Kidney epithelial cell (primary cell): ENCODE data around the gene FARP1. TPM values are rescaled to one million over a fixed set of nuclear protein-coding genes. Genes with fewer than 3 reads are reported as not detected.

Experiments used
- DNase-seq: peaks from one replicate; pipeline ENCODE4 v3.0.0-alpha.2; 2010; ENCODE audit warnings: low read depth
- H3K27me3 ChIP-seq: 2 replicates; pipeline ENCODE4 v1.6.0; 2011; ENCODE audit warnings: low read length; ENCODE audit not compliant: control insufficient read depth, insufficient read depth
- H3K36me3 ChIP-seq: 2 replicates; pipeline ENCODE4 v1.5.1; 2011; ENCODE audit warnings: low read length; ENCODE audit not compliant: control insufficient read depth, insufficient read depth
- H3K4me3 ChIP-seq: 2 replicates; pipeline ENCODE4 v1.5.1; 2011; ENCODE audit warnings: low read depth, mild to moderate bottlenecking, control low read depth, low read length
- total RNA-seq: library from RNA; depleted of rRNA; stranded (reverse); fragments of >200 nt; gene quantifications from 2 replicates; pipeline ENCODE4 v1.2.3, GENCODE V29; 2015
- TF ChIP-seq, protein P1 (sequence below): IDR thresholded peaks from 2 replicates; pipeline ENCODE4 v1.5.1; 2011; ENCODE audit warnings: mild to moderate bottlenecking, moderate library complexity, low read length, control low read depth, inconsistent platforms; ENCODE audit not compliant: insufficient read depth, poor library complexity, severe bottlenecking

Gene FARP1
- total RNA-seq, 1 donor from 2014 or later = 135 TPM

DNA sequence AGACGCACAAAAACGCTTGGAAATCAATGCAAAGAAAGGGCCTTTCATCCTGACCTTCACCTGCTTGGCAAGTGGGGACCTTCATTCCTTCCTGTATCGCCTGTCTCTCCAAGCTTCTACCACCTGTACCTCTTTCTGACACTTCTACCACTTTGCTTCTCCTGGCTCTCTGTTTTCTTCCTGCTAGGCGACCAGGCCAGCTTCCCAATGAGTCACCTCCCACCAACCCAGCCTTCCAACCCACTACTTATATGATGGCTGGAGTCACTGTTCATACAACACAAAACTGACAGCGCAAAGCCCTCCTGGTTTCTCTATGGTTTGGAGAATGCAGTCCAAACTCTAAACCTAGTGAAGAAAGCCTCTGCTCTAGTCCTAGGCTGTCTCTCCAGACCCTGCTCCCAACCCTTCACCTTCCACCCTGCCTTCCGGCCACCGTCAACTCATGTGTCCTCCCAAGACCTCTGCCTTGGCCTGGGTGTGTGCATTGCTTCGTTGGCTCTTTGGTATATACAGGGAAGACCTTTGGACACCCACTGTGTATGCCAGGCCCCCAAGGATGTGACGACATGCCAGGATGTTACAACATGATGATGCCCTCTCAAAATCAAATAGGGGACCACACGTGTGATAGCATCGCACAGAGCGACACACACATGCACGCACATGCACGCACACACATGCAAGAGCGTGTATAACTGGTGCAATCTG is 285.5 kb downstream of the FARP1 start:
- H3K27me3 ChIP-seq = no peaks in the 10 kb centered on the region
- no peak for DNase-seq
- H3K4me3 ChIP-seq = no peak overlapping the region
- TF ChIP-seq, protein P1, sequence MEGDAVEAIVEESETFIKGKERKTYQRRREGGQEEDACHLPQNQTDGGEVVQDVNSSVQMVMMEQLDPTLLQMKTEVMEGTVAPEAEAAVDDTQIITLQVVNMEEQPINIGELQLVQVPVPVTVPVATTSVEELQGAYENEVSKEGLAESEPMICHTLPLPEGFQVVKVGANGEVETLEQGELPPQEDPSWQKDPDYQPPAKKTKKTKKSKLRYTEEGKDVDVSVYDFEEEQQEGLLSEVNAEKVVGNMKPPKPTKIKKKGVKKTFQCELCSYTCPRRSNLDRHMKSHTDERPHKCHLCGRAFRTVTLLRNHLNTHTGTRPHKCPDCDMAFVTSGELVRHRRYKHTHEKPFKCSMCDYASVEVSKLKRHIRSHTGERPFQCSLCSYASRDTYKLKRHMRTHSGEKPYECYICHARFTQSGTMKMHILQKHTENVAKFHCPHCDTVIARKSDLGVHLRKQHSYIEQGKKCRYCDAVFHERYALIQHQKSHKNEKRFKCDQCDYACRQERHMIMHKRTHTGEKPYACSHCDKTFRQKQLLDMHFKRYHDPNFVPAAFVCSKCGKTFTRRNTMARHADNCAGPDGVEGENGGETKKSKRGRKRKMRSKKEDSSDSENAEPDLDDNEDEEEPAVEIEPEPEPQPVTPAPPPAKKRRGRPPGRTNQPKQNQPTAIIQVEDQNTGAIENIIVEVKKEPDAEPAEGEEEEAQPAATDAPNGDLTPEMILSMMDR = no peak
- peaks cover 5% of the 10 kb centered on the region for H3K36me3 ChIP-seq

DNA sequence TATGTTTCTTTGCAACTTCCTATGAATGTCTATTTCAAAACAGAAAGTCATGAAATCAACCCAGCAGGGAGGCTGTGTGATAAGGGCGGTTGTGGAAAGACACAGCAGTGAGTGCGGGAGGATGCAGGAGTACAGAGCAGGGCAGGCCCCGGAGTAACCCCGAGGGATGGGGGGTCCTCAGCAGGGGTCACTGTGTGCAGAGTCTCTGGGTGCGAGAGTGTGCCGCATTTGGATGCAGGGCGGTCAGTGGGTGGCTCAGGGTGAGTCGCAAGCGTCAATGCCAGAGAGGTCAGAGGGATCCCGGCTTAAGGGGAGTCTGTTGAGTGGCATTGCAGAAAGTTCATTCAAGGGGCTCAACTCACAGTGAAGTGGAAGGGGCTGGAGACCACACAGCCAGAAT is 286.2 kb downstream of the FARP1 start:
- Histone ChIP-seq H3K36me3 (peaks cover 5% of the 10 kb centered on the region), H3K4me3 (no peak overlapping the region), H3K27me3 (no peaks in the 10 kb centered on the region)
- TF ChIP-seq, protein P1 = no peak
- no peak for DNase-seq

DNA sequence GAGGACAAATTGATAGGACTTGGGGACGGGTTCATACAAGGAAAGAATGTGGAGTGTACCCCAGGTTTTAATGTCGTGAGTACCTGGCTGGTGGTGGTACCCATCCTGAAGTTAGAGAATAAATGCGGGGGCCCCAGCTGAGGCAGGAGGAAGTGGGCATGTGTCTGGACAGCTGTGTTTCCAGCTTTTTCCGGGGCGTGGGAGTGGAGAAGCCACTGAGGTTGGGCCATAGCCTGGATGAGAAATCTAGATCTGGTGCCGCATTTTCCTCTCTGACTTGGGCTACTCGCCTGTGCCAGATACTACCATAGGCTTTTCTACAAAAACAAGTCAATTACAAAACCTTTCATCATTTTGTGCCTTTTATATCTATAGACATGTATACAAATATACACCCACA is 286.6 kb downstream of the FARP1 start:
- DNase-seq = no peak
- peaks cover 4% of the 10 kb centered on the region for H3K36me3 ChIP-seq
- H3K27me3 ChIP-seq = no peaks in the 10 kb centered on the region
- TF ChIP-seq, protein P1 = no peak
- no peak overlapping the region for H3K4me3 ChIP-seq

DNA sequence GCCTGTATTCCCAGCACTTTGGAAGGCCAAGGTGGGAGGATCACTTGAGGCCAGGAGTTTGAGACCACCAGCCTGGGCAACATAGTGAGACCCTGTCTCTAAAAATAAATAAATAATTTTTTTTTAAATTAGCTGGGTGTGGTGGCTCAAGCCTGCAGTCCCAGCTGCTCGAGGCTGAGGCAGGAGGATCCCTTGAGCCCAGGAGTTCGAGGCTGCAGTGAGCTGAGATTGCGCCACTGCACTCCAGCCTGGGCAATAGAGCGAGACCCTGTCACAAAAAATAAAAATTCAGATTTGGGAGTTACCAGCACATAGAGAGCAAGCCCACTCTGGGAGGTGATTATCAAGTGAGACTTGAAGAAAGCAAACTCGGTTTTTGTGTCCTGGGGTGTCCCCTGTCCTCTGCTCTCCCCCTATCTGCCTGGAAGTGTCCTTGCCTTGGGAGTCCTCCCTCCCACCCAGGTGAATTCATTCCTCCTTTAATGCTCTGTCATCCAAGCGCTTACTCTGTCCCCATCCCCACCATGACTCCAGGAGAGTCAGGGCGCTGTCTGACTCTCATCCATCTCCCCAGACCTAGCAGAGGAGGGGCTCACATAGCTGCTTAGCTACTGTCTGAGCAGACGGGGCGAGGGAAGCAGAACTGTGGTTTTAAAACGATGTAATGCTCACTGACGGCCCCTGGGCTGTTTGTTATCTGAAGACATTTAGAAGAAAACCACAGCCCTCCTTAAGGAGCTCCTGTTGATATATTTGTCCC is 287.3 kb downstream of the FARP1 start:
- DNase-seq = no peak
- Histone ChIP-seq H3K27me3 (no peaks in the 10 kb centered on the region), H3K36me3 (peaks cover 3% of the 10 kb centered on the region), H3K4me3 (no peak overlapping the region)
- TF ChIP-seq, protein P1 = no peak

DNA sequence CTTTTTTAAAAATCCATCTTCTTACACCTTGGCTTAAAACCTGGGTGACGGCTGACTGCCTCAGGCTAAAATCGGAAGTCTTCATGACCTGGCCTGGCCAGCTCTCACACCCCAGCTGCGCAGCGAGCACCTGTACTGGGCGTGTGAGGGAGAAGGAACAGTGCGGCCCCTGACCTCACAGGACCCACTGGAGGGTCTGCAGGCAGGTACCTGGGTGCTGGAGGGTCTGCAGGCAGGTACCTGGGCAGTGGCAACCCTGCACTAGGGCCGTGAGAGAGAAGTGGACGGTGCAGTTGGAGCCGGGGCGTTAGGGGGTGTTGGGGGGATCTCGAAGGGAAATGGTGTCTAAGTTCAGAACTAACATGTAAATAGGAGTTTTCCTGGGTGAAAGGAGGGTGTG is 289.7 kb downstream of the FARP1 start:
- Histone ChIP-seq H3K27me3 (no peaks in the 10 kb centered on the region), H3K36me3 (peaks cover 3% of the 10 kb centered on the region), H3K4me3 (no peak overlapping the region)
- TF ChIP-seq, protein P1 = no peak
- no peak for DNase-seq

DNA sequence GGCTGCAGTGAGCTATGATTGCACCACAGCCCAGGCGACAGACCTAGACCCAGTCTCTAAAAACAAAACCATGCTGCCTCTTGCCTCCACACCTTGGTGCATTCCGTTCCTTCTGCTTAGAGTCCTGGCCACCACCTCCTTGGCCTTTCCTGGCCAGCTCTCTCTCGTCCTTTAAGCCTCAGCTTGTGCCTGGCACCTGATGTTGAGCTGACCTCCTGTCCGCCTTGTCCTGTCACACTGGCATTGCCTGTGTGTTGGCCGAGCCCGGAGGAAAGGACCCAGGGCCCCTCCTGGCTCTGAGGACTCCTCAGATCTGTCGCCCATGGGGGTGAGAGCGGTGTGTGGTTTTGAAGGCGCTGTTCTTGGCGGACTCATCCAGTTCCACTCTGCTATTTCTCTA is 290.8 kb downstream of the FARP1 start:
- no peak for DNase-seq
- Histone ChIP-seq H3K4me3 (no peak overlapping the region), H3K36me3 (peaks cover 2% of the 10 kb centered on the region), H3K27me3 (no peaks in the 10 kb centered on the region)
- TF ChIP-seq, protein P1 = no peak
